GM18498 (cell line): ENCODE results near the gene ZNF70.

ENCODE experiments used
- ATAC-seq: cut with Tn5 transposase; IDR thresholded peaks from one replicate; pipeline ENCODE4 v1.9.1; 2021; ENCODE audit warnings: mild to moderate bottlenecking, moderate library complexity; ENCODE audit not compliant: unreplicated experiment

ZNF70 gene

DNA sequence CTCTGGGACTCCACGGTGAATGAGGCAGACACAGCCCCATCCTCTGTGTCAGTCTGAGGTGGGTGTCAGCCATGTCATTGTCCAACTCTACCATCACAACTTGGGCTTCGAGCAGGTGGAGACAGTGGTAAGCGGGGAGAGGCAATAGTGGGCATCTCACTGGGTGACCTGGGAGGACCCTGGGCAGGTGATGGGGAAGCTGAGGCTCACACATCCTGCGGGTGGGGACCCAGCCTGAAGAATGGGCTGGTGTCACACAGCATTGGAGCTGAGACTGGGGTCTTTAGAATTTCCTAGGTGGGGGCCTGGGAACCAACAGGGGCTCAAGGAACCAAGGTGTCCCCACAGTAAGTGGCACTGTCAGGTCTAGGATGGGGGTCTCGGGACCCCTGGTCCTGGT lies 28.8 kb upstream of the ZNF70 start:
- no peak for ATAC-seq

DNA sequence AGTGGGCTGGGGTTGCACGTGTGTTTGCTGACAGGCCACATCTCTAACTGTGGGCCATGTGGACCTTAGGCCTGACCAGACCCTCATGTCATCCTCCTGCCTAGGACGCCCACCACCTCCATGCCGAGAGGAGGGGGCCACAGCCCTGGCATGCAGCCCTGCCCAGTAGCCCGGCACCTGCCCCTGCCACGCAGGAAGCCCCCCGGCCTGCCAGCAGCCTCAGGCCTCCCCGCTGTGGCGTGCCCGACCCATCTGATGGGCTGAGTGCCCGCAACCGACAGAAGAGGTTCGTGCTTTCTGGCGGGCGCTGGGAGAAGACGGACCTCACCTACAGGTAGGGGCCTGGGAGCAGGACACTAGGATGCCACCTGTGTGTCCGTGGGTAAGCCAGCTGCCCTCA lies 28.2 kb upstream of the ZNF70 start:
- no peak for ATAC-seq

DNA sequence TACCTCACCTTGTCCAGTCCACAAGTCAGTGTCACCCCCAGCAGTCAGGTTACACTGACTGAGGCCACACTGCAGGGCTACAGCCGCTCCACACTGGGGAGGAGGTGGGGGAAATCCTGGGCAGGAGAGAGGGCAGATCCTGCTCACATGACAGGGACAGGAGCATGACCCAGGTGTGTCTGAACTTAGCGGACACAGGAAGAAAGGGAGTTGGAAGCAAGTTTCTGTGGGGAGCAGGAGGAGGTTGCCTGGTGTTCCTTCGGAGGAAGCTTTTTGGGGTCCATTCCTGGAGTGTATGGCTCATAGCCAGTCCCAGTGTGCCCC lies 27.6 kb upstream of the ZNF70 start:
- no peak for ATAC-seq

DNA sequence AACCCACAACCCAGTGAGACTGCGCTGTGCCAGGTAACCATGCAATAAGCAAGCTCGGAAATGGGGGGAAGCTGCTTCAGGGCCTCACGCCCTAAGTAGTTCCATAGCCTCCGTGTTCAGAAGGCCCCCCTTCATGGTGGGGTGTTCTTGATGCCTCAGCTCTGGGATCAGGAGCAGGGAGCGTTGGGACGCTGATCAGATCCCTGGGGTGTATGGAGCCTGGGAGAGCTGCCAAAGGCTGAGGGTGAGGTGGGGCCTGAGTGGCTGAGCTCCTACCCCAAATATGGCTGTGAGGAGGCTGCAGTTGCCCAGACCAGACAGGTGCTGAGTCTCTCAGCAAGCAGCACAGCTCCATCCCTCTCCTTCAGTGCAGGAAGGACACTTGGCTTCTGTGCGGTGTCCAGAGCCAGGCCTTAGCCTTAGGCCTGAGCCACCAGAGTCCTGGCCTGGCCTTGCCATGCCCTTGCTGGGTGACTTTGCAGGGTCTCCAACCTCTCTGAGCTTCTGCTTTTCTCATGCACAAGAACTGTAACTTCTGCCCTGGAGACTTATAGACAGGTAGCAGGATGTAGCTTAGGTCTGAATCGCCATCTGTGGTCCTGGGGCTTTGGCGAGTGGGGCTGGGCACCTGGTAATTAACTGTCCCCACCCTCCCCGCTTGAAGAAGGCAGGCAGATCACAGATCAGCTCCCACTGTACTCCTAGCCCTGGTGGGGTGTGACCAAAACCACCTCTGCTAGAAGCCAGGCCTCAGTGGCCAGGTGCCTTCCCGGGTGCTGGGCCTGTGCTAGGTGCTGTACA lies 27.1 kb upstream of the ZNF70 start:
- no peak for ATAC-seq

DNA sequence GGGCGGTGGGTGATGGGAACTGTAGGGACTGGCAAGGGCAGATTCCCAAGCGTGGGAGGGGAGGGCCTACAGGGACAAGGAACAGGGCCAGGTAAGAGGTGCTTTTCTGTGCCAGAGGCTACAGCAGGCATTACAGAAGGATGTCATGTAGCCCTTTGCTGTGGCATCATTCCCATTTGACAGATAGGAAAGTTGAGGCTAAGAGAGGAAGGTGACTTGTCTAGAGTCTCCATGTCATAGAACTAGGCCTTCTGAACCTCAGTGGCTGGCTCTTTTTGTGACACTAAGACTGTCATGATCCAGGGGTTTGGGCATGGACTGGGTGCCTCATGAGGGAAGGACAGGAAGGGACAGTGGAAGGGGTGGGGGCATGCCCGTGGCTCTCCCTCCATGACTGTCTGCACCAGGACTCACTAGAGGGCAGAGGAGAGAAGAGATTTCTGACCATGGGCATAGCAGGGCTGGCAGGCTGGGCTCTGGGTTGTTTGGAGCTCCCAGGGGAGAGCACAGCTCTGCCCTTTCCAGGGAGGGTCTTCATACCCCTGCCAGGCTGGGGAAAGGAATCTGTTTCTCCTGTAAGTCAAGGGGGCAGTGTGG lies 25.0 kb upstream of the ZNF70 start:
- no peak for ATAC-seq

DNA sequence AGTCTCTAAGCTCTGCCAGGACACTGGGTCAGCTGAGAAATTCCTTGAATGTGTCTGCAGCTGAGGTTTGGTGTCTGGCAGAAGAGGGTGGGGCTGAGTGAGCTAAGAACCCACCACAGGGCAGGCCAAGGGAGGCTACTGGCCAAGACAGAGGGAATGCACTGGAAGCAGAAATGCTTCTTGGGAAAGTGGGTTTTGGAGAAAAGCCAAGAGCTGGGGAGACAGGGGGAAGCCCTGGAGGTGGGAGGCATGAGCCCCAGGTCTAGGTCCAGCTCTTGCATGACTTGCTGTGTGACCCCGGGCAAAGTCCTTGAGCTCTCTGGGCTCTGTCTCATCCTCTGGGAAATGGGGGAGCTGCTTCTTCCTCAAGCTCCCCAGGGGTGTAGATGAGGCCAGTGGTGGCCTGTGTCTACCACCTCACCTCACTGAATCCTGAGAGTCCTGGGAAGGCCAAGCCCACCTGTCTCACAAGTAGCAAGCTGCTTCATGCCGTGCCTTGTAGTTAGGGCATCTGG lies 24.1 kb upstream of the ZNF70 start:
- ATAC-seq, result no peak

DNA sequence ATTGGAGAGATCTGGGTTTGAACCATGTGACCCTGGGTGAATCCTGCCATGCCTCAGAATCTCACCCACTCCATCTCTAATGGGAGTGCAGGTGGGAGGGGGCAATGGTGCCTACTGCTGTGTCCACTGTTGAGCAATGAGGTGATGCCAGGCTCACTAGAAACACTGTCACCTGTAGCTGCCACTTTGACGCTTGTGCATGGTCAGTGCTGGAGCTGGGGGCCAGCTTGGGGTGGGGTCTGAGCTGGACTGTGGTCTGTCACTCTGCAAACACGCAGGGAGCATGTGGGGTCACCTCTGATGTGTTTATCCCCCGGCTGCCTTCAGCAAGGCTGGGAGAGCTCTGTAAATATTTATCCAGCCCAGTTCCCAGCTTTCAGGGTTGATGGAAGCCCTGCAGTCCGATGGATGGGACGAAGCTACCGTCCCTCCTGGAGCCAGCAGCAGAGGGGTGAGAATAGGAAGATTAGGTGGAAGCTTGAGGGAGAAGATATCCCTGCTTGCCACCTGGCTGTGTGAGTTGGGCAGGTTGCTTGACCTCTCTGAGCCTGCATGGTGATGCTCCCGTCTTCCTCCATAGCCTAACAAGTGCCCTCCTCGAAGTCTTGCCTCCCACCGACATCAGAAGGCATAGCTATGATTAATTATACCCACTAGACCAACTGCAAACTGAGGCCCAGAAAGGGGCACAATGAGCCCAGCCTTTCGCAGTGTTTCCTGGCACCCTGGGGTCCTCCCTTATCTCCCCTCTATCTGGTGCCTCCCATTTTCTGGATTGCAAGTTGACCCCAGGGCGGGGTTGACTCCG lies 23.4 kb upstream of the ZNF70 start:
- no peak for ATAC-seq

DNA sequence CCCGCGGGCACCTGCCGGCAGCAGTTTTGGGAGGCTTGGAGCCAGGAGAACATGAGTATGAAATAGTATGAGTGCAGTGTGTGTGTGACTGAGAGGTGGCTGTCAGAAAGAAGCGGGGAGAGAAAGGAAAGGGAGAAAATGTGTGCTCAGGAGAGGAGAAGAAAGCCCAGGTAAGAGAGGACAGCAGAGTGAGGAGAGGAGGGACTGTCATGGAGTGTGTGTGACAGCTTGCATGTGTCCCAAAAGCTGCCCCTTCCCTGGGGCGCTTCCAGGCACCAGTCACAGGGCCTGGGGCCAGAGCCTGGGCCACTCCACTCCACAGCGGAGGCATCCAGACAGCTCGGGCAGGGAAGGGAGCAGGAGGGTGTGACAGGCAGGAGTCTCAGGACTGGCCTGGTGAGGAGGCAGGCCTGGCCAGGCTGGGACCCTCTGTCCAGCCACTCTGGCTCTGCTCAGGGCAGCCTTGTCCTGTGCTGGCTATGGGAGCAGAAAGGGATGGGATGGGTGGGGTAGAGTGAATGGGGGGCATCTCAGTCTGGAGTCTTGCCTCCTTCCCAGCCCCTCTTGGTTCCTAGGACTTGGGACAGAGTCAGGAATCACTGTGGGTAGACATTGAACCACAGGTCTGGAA lies 22.7 kb upstream of the ZNF70 start:
- no peak for ATAC-seq

DNA sequence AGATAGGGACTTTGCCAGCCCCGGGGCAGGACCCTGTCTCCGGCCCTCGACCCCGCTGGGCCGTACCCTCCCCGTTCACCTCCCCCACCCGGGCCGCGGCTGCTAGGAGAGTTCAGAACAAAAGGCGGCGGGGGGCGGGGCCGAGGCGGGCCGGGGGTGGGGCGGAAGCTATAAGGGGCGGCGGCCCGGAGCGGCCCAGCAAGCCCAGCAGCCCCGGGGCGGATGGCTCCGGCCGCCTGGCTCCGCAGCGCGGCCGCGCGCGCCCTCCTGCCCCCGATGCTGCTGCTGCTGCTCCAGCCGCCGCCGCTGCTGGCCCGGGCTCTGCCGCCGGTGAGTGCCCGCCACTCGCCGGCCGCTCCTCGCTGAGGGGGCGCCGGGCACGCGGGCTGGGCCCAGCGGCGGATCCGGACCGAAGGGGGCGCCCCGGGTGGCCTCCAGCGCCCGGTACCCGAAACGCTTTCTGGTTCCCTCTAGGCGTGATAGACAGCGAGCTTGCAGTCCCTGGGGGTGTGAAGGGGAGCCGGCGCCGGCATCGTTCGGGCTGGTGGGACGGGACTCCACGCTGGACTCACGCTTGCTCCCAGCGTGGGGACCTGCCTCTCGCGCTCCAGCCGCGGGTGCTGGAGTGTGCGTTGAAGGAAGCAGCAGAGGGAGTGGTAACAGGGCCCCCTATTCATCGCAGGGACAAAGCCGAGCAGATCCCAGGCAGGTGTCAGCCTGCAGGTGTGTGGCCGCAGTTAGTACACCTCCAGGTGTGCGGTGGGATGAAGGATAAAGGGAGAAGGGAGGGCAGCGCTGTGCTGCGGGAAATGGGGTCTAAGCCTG lies 21.9 kb upstream of the ZNF70 start, which contains the start of gene MMP11:
MMP11 (plus strand) TSS at position 201 of the 825 bp plus-strand sequence; CDS start at position 223, 22 bp downstream.
- peak; percentile 41 for ATAC-seq

DNA sequence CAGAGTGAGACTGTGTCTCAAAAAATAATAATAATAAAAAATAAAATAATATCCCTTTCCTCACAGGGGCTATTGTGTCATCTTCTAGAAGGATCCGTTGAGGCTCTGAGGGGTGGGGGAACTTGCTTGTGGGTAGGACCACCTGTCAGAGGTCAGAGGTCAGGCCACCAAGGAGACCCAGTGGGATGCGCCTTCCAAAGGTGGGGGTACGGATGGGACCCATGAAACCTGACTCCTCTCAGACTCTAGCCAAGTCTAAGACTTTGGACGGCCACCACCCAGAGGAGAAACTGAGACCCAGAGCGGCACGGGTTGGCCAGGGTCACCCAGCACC lies 21.4 kb upstream of the ZNF70 start:
- ATAC-seq, result no peak

DNA sequence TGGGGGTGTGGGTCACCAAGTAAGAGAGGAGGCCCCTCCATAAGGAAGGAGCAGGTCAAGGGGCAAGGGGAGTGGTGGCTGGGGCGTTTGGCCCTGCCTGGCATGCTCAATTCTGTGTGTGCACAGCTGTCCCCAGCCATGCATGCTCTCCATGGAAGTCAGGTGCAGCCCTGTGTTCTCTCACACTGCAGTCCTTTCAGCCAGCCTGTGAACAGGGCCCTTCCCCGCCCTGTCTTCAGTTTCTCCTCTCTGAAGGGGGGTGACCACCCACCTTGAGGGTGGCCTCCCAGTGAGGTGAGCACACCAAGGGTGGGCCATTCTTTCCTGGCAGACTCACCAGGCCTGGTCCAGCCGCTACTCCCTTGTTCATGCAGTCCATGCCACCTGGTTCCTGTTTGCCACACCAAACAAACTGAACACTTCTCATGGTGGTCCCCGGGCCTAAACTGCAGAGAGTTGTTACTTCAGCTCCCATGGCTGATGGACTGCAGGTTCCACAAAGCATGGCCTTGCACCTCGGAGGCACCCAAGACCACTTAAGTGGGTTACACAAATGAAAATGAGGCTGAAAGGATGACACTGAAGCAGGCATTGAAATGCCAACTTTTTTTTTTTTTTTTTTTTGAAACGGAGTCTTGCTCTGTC lies 18.5 kb upstream of the ZNF70 start:
- no peak for ATAC-seq

DNA sequence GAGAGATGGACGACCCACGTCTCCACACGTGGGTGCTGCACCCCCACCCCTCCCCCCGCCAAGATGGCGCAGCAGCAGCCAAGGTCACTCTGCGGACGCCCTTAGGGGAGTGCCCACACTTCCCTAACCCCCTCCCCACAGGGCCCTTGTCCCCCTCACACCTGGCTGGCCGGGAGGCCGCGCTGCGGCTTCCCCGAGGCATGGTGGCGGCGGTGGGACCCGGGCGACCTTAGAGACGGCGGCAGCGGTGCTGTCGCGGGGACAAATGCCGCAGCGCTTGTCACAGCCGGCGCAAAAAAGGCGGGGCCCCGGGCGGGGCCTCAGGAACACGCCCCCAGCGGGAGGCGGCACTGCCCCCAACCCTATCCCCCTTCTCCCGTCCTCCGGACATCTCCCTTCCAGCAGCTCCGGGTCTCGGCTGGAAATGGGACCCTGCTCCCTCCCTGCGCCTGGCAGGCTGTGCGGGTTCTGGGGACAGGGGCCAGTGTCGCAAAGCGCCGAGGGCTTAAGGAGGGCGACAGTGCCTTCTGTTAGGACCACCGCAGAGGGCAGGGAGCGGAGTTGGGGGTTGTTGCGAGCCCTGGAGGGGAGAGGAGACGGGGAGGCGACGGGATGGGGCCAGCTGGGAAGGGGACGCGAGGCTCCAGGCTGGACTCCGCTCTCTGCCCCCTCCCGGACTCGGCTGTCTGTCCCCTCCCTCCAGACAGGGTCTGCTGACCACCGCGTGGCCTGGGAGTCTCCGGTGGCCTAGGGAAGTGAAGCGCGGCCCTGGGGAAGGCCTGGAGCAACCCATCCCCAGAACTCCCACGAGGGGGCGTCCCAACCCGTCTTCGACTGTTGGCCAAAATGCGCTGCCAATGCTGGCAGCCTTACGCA lies 17.0 kb upstream of the ZNF70 start, which contains the start of gene CHCHD10:
CHCHD10 (minus strand) TSS at position 300 of the 876 bp plus-strand sequence; CDS start at position 202, 98 bp downstream.
- ATAC-seq, result peak; percentile 66

DNA sequence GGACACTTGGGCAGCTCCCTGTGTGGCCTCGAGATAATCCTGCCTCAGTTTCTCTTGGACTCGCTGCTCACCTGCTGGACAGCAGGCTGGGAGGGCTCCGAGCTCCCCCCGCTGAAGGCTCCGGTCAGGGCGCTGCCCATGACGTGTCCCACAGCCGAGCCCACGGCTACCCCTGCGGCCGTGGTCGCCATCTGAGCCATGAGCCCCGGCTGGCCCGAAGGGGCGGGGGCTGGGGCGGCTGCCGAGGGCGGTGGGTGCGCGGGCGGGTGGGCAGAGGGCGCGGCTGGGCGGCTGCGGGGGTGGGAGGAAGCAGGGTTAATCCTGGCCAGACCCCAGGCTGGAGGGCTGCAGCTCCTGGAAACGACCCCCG lies 16.4 kb upstream of the ZNF70 start:
- no peak for ATAC-seq

DNA sequence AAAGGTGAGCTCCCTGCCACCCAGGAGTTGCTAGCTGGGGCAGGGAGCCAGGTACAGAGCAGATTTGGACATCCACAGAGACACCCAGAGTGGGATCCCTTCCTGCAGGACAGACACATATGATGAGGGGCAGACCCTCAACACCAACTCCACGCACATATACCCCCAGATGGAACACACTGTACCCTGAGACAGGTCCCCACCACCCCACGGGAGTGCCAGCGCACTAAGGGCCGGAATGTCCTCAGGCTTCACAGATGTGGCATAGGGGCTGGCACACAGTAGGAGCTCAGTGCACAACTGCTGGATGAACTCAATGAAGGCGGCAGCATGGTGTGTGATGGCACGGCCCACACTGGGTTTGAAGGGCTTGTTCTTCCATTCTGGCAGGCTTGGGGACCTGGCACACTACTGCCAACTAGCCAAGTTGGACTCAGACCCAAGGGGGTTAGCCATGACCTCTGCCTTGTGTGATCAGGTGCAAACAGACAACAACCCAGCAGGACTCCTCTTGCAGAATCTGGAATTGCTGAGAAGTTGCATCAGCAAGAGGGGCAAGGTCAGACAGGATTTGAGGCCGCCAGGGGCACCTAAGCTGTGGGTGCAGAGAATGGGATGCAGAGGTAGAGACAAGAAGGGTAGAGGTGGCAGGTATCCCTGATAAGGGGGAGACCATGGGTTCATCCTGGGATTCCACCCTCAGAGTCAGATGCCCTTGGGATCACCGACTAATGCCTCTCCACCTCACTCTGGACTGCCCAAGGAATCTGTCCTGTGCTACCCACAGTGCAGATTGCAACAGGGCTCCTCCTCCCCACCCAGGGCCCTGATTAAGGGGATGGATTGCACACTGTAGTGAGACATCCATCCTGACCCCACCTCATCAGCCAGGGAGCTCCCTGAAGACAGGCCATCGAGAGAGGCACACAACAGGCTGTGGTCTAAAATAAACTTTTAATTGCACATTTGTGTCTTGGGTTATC lies 14.3 kb upstream of the ZNF70 start:
- no peak for ATAC-seq

DNA sequence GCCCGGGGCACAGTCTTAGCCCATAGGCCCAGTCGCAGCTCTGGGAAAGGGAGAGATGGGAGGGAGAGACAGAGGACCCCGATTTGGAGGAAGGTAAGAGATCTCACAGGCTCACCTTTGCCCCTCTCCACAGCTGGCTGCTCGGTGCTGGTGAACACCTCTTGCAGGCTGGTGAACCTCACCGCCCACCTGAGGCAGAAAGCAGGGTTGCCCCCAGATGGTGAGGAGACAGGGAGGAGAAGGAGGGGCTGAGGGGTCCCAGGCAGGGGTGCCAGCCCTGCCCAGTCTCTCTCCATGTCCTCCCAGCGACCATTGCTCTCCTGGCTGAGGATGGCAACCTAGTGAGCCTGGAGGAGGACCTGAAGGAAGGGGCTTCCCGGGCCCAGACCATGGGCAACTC lies 13.0 kb upstream of the ZNF70 start:
- ATAC-seq, result no peak

DNA sequence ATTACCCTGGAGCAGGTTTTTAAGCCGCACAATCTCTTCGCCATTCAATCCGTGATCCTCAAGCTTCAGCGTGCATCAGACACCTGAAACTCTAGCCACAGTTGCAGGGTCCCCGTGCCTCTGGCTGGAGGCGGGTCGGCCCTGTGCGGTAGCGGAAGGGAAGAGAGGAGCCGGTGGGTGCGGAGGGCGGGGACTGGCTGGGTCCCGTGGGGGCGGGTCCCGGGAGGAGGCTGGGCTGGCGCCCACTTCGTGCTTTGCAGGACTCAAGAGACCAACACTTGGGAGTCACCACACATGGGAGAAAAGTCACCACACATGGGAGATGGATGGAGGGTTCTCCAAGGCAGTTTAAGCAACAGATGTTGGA lies 12.7 kb upstream of the ZNF70 start:
- no peak for ATAC-seq

DNA sequence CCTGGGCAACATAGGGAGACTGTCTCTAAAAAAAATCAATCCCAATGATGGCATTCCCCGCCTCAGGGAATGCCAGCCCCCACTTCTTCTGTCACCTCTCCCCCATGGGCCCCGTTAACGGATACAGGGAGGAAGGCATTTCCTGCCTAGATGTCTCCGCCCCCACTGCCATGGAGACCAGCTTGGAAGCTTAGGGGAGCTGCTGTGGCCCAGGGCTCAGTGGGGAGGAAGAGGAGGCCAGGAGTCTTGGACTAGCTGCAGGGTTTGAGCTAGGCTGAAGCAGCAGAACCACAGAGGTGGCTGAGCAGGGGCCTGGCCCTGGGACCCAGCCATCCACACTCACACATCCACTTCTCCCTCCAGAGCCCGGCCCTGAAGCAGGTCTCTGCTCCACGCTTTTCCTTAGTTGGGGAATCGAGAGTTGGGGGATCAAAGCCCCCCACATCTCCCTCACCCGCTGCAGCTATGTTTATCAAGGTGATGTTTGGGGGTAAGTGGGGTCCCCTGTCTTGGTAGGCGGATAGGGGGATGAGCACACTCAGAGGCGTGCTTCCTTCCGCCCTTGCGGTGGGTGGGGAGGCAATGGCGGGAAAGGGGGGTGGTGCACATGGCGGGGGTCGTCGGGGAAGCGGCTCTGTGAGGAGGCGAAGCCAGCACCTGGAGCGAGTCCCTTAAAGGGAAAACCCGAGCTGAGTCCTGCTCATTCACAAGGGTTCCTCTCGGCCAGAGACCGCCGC lies 12.1 kb upstream of the ZNF70 start, which contains the start of gene C22orf15:
C22orf15 (plus strand) TSS at position 149 of the 737 bp plus-strand sequence; CDS start at position 466, 317 bp downstream.
- ATAC-seq, result no peak
